Measurements from ENCODE around the gene ORC1. TPM values are rescaled to one million over a fixed set of nuclear protein-coding genes. Genes with fewer than 3 reads are reported as not detected.

The ORC1 gene
- total and polyA plus RNA-seq, 4 donors = 0.31 to 16.6 (median 0.43) TPM

GRCh38 chr1:52426371-52426770, 22.1 kb upstream of the ORC1 start:
- Histone ChIP-seq H3K27ac (ENCODE audit: low read depth in 1 of 2, low read length in 2 of 2) (no peak overlapping the region), H3K4me3 (ENCODE audit: low read depth in 1 of 3, low read length in 3 of 3) (no peak overlapping the region), H3K4me1 (ENCODE audit: control insufficient read depth in 4 of 4, insufficient read depth in 4 of 4, low read length in 3 of 4) (no peaks in the 10 kb centered on the region), H3K9ac (ENCODE audit: low read depth in 1 of 2, low read length in 2 of 2) (no peak overlapping the region), H3K9me3 (ENCODE audit: control insufficient read depth in 4 of 4, low read length in 3 of 4) (no peaks in the 10 kb centered on the region), H3K36me3 (ENCODE audit: control insufficient read depth in 4 of 4, insufficient read depth in 3 of 4, low read depth in 1 of 4, low read length in 3 of 4) (peaks cover 6 to 34% (median 23%) of the 10 kb centered on the region in 4 donors), H3K27me3 (ENCODE audit: control insufficient read depth in 4 of 4, insufficient read depth in 4 of 4, low read length in 3 of 4) (no peaks in the 10 kb centered on the region)
- TF ChIP-seq JUND (IDR thresholded peaks at IDR 0.05) (no peak), TAF1 (conservative IDR thresholded peaks at IDR 0.05) (no peak), RAD21 (IDR thresholded peaks at IDR 0.05) (no peak), SP1 (IDR thresholded peaks at IDR 0.05) (no peak), NR2F2 (IDR thresholded peaks at IDR 0.05) (no peak), REST (IDR thresholded peaks at IDR 0.05) (no peak), YY1 (IDR thresholded peaks at IDR 0.05) (no peak), EGR1 (IDR thresholded peaks at IDR 0.05; ENCODE audit: low read depth in 2 of 2) (no peak), ATF3 (IDR thresholded peaks at IDR 0.05) (no peak)
- no peak for DNase-seq (ENCODE audit: low spot score)
- WGBS = 94% methylated on average over 3 of the region's 3 CpGs

- Histone ChIP-seq H3K36me3 (ENCODE audit: control insufficient read depth in 4 of 4, insufficient read depth in 3 of 4, low read depth in 1 of 4, low read length in 3 of 4) (peaks cover 5 to 35% (median 17%) of the 10 kb centered on the region in 4 donors), H3K27ac (ENCODE audit: low read depth in 1 of 2, low read length in 2 of 2) (no peak overlapping the region), H3K4me1 (ENCODE audit: control insufficient read depth in 4 of 4, insufficient read depth in 4 of 4, low read length in 3 of 4) (no peaks in the 10 kb centered on the region), H3K4me3 (ENCODE audit: low read depth in 1 of 3, low read length in 3 of 3) (no peak overlapping the region), H3K9ac (ENCODE audit: low read depth in 1 of 2, low read length in 2 of 2) (no peak overlapping the region), H3K27me3 (ENCODE audit: control insufficient read depth in 4 of 4, insufficient read depth in 4 of 4, low read length in 3 of 4) (no peaks in the 10 kb centered on the region), H3K9me3 (ENCODE audit: control insufficient read depth in 4 of 4, low read length in 3 of 4) (no peaks in the 10 kb centered on the region)
- 94% methylated on average over 1 of the region's 1 CpG for WGBS
- TF ChIP-seq NR2F2 (IDR thresholded peaks at IDR 0.05) (no peak), RXRA (IDR thresholded peaks at IDR 0.05) (no peak), FOXA2 (IDR thresholded peaks at IDR 0.05) (no peak)
- DNase-seq (ENCODE audit: low spot score) = no peak
Measured at GRCh38 chr1:52424813-52425212, 20.6 kb upstream of the ORC1 start.

- no peak for DNase-seq (ENCODE audit: low spot score)
- Histone ChIP-seq H3K9me3 (ENCODE audit: control insufficient read depth in 4 of 4, low read length in 3 of 4) (no peaks in the 10 kb centered on the region), H3K9ac (ENCODE audit: low read depth in 1 of 2, low read length in 2 of 2) (no peak overlapping the region), H3K4me3 (ENCODE audit: low read depth in 1 of 3, low read length in 3 of 3) (no peak overlapping the region), H3K27me3 (ENCODE audit: control insufficient read depth in 4 of 4, insufficient read depth in 4 of 4, low read length in 3 of 4) (no peaks in the 10 kb centered on the region), H3K36me3 (ENCODE audit: control insufficient read depth in 4 of 4, insufficient read depth in 3 of 4, low read depth in 1 of 4, low read length in 3 of 4) (peaks cover 7 to 38% (median 20%) of the 10 kb centered on the region in 4 donors), H3K27ac (ENCODE audit: low read depth in 1 of 2, low read length in 2 of 2) (no peak overlapping the region), H3K4me1 (ENCODE audit: control insufficient read depth in 4 of 4, insufficient read depth in 4 of 4, low read length in 3 of 4) (no peaks in the 10 kb centered on the region)
- TF ChIP-seq MAX (IDR thresholded peaks at IDR 0.05) (no peak), RAD21 (IDR thresholded peaks at IDR 0.05) (no peak), HNF4G (IDR thresholded peaks at IDR 0.05) (no peak), FOXA2 (IDR thresholded peaks at IDR 0.05) (no peak), ATF3 (IDR thresholded peaks at IDR 0.05) (no peak), RXRA (IDR thresholded peaks at IDR 0.05) (no peak), ZBTB33 (IDR thresholded peaks at IDR 0.05) (no peak), REST (IDR thresholded peaks at IDR 0.05) (no peak), NR2F2 (IDR thresholded peaks at IDR 0.05) (no peak), YY1 (IDR thresholded peaks at IDR 0.05) (no peak), HNF4A (conservative IDR thresholded peaks at IDR 0.05) (no peak), FOXA1 (IDR thresholded peaks at IDR 0.05) (no peak)
Measured at GRCh38 chr1:52424231-52424636, 20.0 kb upstream of the ORC1 start.

All from liver (tissue), 9 donors.